SK-N-SH (cell line): ENCODE data around the gene RCN2. TPM values are rescaled to one million over a fixed set of nuclear protein-coding genes. Genes with fewer than 3 reads are reported as not detected.

Source experiments
- CTCF ChIA-PET: fragments of 300-600, 350-600 bp; formaldehyde crosslinking; extraction: SDS; loops from one replicate; lab custom pipeline; 2021; lab: Yijun Ruan, JAX
- POLR2A ChIA-PET: fragments of 350-600 bp; sonication (Branson Sonifier 250); formaldehyde crosslinking; extraction: SDS; loops from one replicate; lab custom pipeline; 2020; ENCODE audit warnings: antibody characterized with exemption, inconsistent platforms; lab: Yijun Ruan, JAX
- DNase-seq: peaks from one replicate; pipeline ENCODE4 v3.0.0; 2012
- H2AFZ ChIP-seq: fragments of 200-600 bp; sonication (generic); 2 replicates; pipeline ENCODE4 v1.8.1; 2016; ENCODE audit warnings: antibody characterized with exemption, mild to moderate bottlenecking, low read depth
- H3F3A ChIP-seq: fragments of 200-600 bp; sonication (generic); replicated peaks from 2 replicates; pipeline ENCODE3; 2016; ENCODE audit warnings: antibody characterized with exemption, mild to moderate bottlenecking; ENCODE audit not compliant: insufficient read depth
- H3K27ac ChIP-seq, 2 experiments: fragments of 200-500 bp in 1 of 2; fragments of 200-600 bp in 1 of 2; sonication (Bioruptor generic) in 1 of 2; sonication (generic), shearing (Covaris generic) in 1 of 2; 2 replicates each; pipeline versions ENCODE4 v1.5.1 to v1.6.1; 2014 to 2016; ENCODE audit warnings: low read depth in 2 of 2, inconsistent platforms in 1 of 2, low read length in 1 of 2, mild to moderate bottlenecking in 1 of 2, mixed read lengths in 1 of 2
- H3K27me3 ChIP-seq: fragments of 200-600 bp; sonication (generic), shearing (Covaris generic); 2 replicates; pipeline ENCODE4 v1.6.1; 2016; ENCODE audit warnings: mixed run types; ENCODE audit not compliant: insufficient read depth
- H3K36me3 ChIP-seq, 2 experiments: fragments of 200-500 bp in 1 of 2; fragments of 200-600 bp in 1 of 2; sonication (Bioruptor generic) in 1 of 2; sonication (generic) in 1 of 2; replicated peaks in 1 of 2; 2 replicates each; pipeline versions ENCODE3 to v1.5.1; 2014 to 2016; ENCODE audit warnings: low read length in 1 of 2, mild to moderate bottlenecking in 1 of 2; ENCODE audit not compliant: insufficient read depth in 2 of 2, control insufficient read depth in 1 of 2
- H3K4me1 ChIP-seq, 2 experiments: fragments of 200-500 bp in 1 of 2; fragments of 200-600 bp in 1 of 2; sonication (Bioruptor generic) in 1 of 2; sonication (generic), shearing (Covaris generic) in 1 of 2; 2 replicates each; pipeline versions ENCODE4 v1.5.1 to v1.6.1; 2014 to 2016; ENCODE audit warnings: low read depth in 1 of 2, low read length in 1 of 2, mixed run types in 1 of 2; ENCODE audit not compliant: insufficient read depth in 2 of 2, control insufficient read depth in 1 of 2
- H3K4me2 ChIP-seq: fragments of 200-600 bp; sonication (generic), shearing (Covaris generic); 2 replicates; pipeline ENCODE4 v1.6.1; 2017; ENCODE audit warnings: mixed run types
- H3K4me3 ChIP-seq, 2 experiments: fragments of 200-500 bp in 1 of 2; fragments of 200-600 bp in 1 of 2; sonication (Bioruptor generic) in 1 of 2; sonication (generic), shearing (Covaris generic) in 1 of 2; 2 replicates each; pipeline versions ENCODE4 v1.5.1 to v1.8.1; 2014 to 2016; ENCODE audit warnings: low read depth in 2 of 2, inconsistent platforms in 1 of 2, low read length in 1 of 2, mild to moderate bottlenecking in 1 of 2, mixed read lengths in 1 of 2, moderate library complexity in 1 of 2
- H3K79me2 ChIP-seq: fragments of 200-600 bp; sonication (generic); 2 replicates; pipeline ENCODE4 v1.8.1; 2017; ENCODE audit warnings: mild to moderate bottlenecking; ENCODE audit not compliant: insufficient read depth
- H3K9ac ChIP-seq: fragments of 200-600 bp; sonication (generic); 2 replicates; pipeline ENCODE4 v1.6.1; 2017; ENCODE audit warnings: mixed run types
- H3K9me2 ChIP-seq: fragments of 200-600 bp; sonication (generic); 2 replicates; pipeline ENCODE4 v1.6.1; 2017; ENCODE audit warnings: mixed run types
- H3K9me3 ChIP-seq: fragments of 200-600 bp; sonication (generic); 2 replicates; pipeline ENCODE4 v1.6.1; 2017; ENCODE audit warnings: mixed run types, mild to moderate bottlenecking, moderate library complexity
- H4K20me1 ChIP-seq: fragments of 200-600 bp; sonication (generic); 2 replicates; pipeline ENCODE4 v1.6.1; 2017; ENCODE audit warnings: mild to moderate bottlenecking, mixed run types; ENCODE audit not compliant: insufficient read depth
- CHD2 ChIP-seq: fragments of 150-350 bp; IDR thresholded peaks from 2 replicates; pipeline ENCODE4 v1.6.1; 2018; ENCODE audit warnings: low read length; ENCODE audit not compliant: partially characterized antibody
- FOSL2 ChIP-seq: IDR thresholded peaks from 2 replicates; pipeline ENCODE4 v1.4.0; 2012; ENCODE audit warnings: low read depth, mild to moderate bottlenecking, moderate library complexity, borderline replicate concordance
- FOXJ3 ChIP-seq: sonication (generic); formaldehyde crosslinking; IDR thresholded peaks from 2 replicates; pipeline ENCODE4 v1.5.1; 2020; ENCODE audit warnings: mild to moderate bottlenecking, missing genetic modification reagents
- FOXM1 ChIP-seq: IDR thresholded peaks from 2 replicates; pipeline ENCODE4 v1.4.0; 2012; ENCODE audit warnings: low read depth, mild to moderate bottlenecking
- GABPA ChIP-seq: IDR thresholded peaks from 2 replicates; pipeline ENCODE4 v1.4.0; 2012; ENCODE audit warnings: low read depth, mild to moderate bottlenecking
- MEF2A ChIP-seq: IDR thresholded peaks from 2 replicates; pipeline ENCODE4 v1.4.0; 2012; ENCODE audit warnings: low read depth, borderline replicate concordance
- MXI1 ChIP-seq: IDR thresholded peaks from 2 replicates; pipeline ENCODE4 v1.6.1; 2012; ENCODE audit warnings: mild to moderate bottlenecking, low read depth, low read length, improper control_type of control experiment
- POLR2AphosphoS5 ChIP-seq: IDR thresholded peaks from 2 replicates; pipeline ENCODE4 v1.6.1; 2012; ENCODE audit warnings: low read depth, low read length
- RAD21 ChIP-seq: IDR thresholded peaks from 2 replicates; pipeline ENCODE4 v1.6.1; 2012; ENCODE audit warnings: mild to moderate bottlenecking, low read length
- RCOR1 ChIP-seq: fragments of 150-350 bp; IDR thresholded peaks from 2 replicates; pipeline ENCODE4 v1.6.1; 2017; ENCODE audit warnings: antibody characterized with exemption, low read length
- SIN3A ChIP-seq: IDR thresholded peaks from 2 replicates; pipeline ENCODE4 v1.6.1; 2012; ENCODE audit warnings: low read depth, mild to moderate bottlenecking, low read length, moderate library complexity, borderline replicate concordance
- SMC3 ChIP-seq: IDR thresholded peaks from 2 replicates; pipeline ENCODE4 v1.6.1; 2012; ENCODE audit warnings: low read depth, low read length, improper control_type of control experiment
- TAF1 ChIP-seq: IDR thresholded peaks from 2 replicates; pipeline ENCODE4 v1.6.1; 2012; ENCODE audit warnings: low read depth, mild to moderate bottlenecking, low read length, moderate library complexity, borderline replicate concordance
- TCF12 ChIP-seq: IDR thresholded peaks from 2 replicates; pipeline ENCODE4 v1.4.0; 2012
- YY1 ChIP-seq: IDR thresholded peaks from 2 replicates; pipeline ENCODE4 v1.4.0; 2012; ENCODE audit warnings: low read depth, mild to moderate bottlenecking
- WGBS: methylation state at CpG from one replicate; pipeline ENCODE4 v1.1.6; 2017; ENCODE audit warnings: low lambda C conversion rate; 5-methylcytosine and 5-hydroxymethylcytosine counted together
- polyA plus RNA-seq, 3 experiments: library from polyadenylated mRNA; depleted of rRNA; stranded (reverse); fragments of >200 nt; gene quantifications; 2 replicates each; pipeline ENCODE4 v1.2.3, GENCODE V29; 2012
- TF ChIP-seq, protein P1 (sequence below): fragments of 200-600 bp; sonication (generic); IDR thresholded peaks from 2 replicates; pipeline ENCODE4 v1.6.1; 2017; ENCODE audit warnings: antibody characterized with exemption, mild to moderate bottlenecking, moderate library complexity
- TF ChIP-seq, protein P2 (sequence below): IDR thresholded peaks from 2 replicates; pipeline ENCODE4 v1.6.1; 2012; ENCODE audit warnings: mild to moderate bottlenecking, low read depth, low read length, moderate library complexity
- TF ChIP-seq, protein P3 (sequence below): fragments of 150-350 bp; IDR thresholded peaks from 2 replicates; pipeline ENCODE4 v1.6.1; 2016; ENCODE audit warnings: mild to moderate bottlenecking, low read depth, low read length

RCN2 gene
- polyA plus RNA-seq, 1 of the 3 experiments (the other 2 are of a cell fraction) = 78.6 TPM

DNA sequence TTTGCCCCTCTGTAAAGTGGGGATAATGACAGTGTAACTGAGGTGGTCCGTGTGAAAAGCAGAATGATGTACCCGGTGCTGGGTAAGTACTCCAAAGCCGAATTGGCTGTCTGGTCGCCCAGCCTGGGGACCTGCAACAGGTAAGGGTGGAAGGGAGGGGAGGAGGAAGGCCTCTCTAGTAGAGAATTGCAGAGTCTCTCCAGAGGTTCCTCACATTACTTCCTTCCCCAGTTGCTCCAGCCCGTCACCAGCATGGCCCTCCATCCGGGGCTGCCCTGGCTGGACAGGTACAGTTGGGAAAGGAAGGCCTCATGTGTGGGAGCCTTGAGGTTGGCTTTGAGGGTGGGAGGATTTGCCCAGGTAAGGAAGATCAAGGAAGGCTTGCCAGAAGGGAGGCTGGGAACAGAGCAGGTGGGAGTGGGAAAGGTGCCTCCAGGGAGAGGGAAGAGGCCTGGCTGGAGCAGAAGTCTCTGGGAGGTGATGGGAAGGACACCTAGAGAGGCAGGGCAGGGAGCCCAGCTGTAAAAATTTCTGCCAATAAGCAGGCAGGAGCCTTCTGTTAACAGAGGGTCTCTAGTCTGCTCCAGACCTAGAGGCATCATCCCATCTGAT lies 61.7 kb downstream of the RCN2 start:
- Histone ChIP-seq H3K4me3 (no peak overlapping the region), H3K9me2 (no peaks in the 10 kb centered on the region), H3K79me2 (no peaks in the 10 kb centered on the region), H3K27me3 (no peaks in the 10 kb centered on the region), H3K4me1 (peaks cover 16 to 33% of the 10 kb centered on the region in 2 experiments; a peak in 3 of 4 replicates), H3K36me3 (no peaks in the 10 kb centered on the region), H3K4me2 (no peak overlapping the region), H3K9me3 (no peaks in the 10 kb centered on the region), H4K20me1 (no peaks in the 10 kb centered on the region), H2AFZ (no peak overlapping the region), H3K9ac (no peak overlapping the region), H3F3A (no peaks in the 10 kb centered on the region), H3K27ac (no peak overlapping the region)
- 88% methylated on average over 6 of the region's 6 CpGs for WGBS
- CTCF ChIA-PET = interaction anchor here (0.8 to 1.1 kb wide), 2 partner anchors 8 to 20 kb away, joined by 3 to 4 read pairs; no protein-coding TSS in a partner anchor
- no peak for DNase-seq
- POLR2A ChIA-PET = interaction anchor here (2.6 kb wide), 1 partner anchor 62 kb away, joined by 14 read pairs; the partner anchor contains the start of gene RCN2
- TF ChIP-seq YY1 (no peak), MEF2A (no peak), POLR2AphosphoS5 (no peak)
- TF ChIP-seq, protein P1, sequence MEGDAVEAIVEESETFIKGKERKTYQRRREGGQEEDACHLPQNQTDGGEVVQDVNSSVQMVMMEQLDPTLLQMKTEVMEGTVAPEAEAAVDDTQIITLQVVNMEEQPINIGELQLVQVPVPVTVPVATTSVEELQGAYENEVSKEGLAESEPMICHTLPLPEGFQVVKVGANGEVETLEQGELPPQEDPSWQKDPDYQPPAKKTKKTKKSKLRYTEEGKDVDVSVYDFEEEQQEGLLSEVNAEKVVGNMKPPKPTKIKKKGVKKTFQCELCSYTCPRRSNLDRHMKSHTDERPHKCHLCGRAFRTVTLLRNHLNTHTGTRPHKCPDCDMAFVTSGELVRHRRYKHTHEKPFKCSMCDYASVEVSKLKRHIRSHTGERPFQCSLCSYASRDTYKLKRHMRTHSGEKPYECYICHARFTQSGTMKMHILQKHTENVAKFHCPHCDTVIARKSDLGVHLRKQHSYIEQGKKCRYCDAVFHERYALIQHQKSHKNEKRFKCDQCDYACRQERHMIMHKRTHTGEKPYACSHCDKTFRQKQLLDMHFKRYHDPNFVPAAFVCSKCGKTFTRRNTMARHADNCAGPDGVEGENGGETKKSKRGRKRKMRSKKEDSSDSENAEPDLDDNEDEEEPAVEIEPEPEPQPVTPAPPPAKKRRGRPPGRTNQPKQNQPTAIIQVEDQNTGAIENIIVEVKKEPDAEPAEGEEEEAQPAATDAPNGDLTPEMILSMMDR = no peak

DNA sequence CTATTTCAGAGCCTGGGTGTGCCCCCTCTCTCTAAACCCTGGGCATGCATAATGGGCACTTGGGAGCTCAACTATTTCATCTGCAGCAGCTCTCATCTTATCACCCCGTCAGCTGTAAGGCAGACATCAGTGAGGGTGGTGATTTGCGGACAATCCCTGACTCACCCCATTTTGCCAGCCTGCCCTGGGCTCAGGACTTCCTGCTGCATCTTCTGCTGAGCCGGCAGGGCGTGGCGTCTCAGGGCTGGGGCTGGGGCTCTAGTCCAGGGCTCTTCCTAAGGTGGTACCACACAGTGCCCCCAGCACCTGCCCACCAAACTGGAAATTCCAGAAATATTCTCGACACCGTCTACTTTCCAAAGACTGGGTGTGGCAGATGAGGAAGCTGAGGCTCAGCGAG lies 62.5 kb downstream of the RCN2 start:
- no peaks in the 10 kb centered on the region for H3K79me2 ChIP-seq
- WGBS = 91% methylated on average over 8 of the region's 8 CpGs
- TF ChIP-seq RCOR1 (no peak), FOSL2 (no peak), GABPA (no peak), TAF1 (no peak), SIN3A (no peak), MXI1 (no peak), SMC3 (no peak), MEF2A (no peak), YY1 (no peak), TCF12 (no peak), FOXM1 (no peak), CHD2 (no peak), RAD21 (no peak), FOXJ3 (CRISPR knock-in tag) (no peak)
- TF ChIP-seq, protein P2, sequence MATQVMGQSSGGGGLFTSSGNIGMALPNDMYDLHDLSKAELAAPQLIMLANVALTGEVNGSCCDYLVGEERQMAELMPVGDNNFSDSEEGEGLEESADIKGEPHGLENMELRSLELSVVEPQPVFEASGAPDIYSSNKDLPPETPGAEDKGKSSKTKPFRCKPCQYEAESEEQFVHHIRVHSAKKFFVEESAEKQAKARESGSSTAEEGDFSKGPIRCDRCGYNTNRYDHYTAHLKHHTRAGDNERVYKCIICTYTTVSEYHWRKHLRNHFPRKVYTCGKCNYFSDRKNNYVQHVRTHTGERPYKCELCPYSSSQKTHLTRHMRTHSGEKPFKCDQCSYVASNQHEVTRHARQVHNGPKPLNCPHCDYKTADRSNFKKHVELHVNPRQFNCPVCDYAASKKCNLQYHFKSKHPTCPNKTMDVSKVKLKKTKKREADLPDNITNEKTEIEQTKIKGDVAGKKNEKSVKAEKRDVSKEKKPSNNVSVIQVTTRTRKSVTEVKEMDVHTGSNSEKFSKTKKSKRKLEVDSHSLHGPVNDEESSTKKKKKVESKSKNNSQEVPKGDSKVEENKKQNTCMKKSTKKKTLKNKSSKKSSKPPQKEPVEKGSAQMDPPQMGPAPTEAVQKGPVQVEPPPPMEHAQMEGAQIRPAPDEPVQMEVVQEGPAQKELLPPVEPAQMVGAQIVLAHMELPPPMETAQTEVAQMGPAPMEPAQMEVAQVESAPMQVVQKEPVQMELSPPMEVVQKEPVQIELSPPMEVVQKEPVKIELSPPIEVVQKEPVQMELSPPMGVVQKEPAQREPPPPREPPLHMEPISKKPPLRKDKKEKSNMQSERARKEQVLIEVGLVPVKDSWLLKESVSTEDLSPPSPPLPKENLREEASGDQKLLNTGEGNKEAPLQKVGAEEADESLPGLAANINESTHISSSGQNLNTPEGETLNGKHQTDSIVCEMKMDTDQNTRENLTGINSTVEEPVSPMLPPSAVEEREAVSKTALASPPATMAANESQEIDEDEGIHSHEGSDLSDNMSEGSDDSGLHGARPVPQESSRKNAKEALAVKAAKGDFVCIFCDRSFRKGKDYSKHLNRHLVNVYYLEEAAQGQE = no peak
- TF ChIP-seq, protein P1 = no peak
- TF ChIP-seq, protein P3, sequence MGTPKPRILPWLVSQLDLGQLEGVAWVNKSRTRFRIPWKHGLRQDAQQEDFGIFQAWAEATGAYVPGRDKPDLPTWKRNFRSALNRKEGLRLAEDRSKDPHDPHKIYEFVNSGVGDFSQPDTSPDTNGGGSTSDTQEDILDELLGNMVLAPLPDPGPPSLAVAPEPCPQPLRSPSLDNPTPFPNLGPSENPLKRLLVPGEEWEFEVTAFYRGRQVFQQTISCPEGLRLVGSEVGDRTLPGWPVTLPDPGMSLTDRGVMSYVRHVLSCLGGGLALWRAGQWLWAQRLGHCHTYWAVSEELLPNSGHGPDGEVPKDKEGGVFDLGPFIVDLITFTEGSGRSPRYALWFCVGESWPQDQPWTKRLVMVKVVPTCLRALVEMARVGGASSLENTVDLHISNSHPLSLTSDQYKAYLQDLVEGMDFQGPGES = no peak

More for the DNA sequence above, 62.5 kb downstream of the RCN2 start:
- Histone ChIP-seq H3K4me3 (no peak overlapping the region), H3K27me3 (no peaks in the 10 kb centered on the region), H3K4me2 (no peak overlapping the region), H3K9me3 (no peaks in the 10 kb centered on the region), H3K9ac (no peak overlapping the region), H3K27ac (no peak overlapping the region), H3K9me2 (no peaks in the 10 kb centered on the region), H3K4me1 (peaks cover 16 to 41% of the 10 kb centered on the region in 2 experiments; a peak in 3 of 4 replicates), H2AFZ (no peak overlapping the region), H4K20me1 (no peaks in the 10 kb centered on the region), H3F3A (no peaks in the 10 kb centered on the region), H3K36me3 (no peaks in the 10 kb centered on the region)
- ChIA-PET POLR2A (interaction anchor here (2.6 kb wide), 1 partner anchor 62 kb away, joined by 14 read pairs; the partner anchor contains the start of gene RCN2), CTCF (interaction anchor here (0.8 to 2.6 kb wide), 6 partner anchors 7 to 549 kb away, joined by 3 to 6 read pairs (median 4); no protein-coding TSS in a partner anchor)
- DNase-seq = peak; percentile 14
